ENCODE data around the gene RAB3IP.

Gene RAB3IP

DNA sequence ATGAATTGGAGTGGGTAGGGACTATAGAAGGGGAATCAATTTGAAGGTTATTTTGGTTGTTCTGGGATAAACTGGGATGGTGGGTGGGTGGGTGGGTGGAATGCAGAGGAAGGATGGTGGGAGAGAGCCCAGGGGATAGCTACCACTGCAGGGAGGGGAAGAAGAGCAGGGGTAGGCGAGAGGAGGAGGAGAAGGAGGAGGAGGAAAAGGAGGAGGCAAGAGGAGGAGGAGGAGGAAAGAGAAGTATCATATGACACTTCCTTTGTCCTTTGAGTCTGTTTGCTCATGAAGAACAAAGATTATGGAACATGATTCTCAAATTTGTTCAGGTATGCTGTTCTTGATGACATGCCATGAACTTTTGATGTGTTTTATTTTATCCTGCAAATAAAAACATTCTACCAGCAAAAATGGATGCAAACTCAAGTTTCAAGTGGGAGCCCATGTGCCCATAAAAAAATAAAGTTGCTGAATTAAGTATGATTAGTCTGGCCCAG lies 35.5 kb upstream of the RAB3IP start:
- no peaks in the 10 kb centered on the region for H3K9me2 ChIP-seq (replicated peaks; ENCODE audit: low read depth, low read length)
- H3F3A ChIP-seq (ENCODE audit: low read depth), result no peaks in the 10 kb centered on the region
- TF ChIP-seq, protein P1, sequence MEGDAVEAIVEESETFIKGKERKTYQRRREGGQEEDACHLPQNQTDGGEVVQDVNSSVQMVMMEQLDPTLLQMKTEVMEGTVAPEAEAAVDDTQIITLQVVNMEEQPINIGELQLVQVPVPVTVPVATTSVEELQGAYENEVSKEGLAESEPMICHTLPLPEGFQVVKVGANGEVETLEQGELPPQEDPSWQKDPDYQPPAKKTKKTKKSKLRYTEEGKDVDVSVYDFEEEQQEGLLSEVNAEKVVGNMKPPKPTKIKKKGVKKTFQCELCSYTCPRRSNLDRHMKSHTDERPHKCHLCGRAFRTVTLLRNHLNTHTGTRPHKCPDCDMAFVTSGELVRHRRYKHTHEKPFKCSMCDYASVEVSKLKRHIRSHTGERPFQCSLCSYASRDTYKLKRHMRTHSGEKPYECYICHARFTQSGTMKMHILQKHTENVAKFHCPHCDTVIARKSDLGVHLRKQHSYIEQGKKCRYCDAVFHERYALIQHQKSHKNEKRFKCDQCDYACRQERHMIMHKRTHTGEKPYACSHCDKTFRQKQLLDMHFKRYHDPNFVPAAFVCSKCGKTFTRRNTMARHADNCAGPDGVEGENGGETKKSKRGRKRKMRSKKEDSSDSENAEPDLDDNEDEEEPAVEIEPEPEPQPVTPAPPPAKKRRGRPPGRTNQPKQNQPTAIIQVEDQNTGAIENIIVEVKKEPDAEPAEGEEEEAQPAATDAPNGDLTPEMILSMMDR (conservative IDR thresholded peaks at IDR 0.05; ENCODE audit: low read length), result no peak
- no peak for TF ChIP-seq EZH2phosphoT487 (IDR thresholded peaks at IDR 0.05; ENCODE audit: borderline replicate concordance)
- H3K4me1 ChIP-seq (ENCODE audit: insufficient read depth, low read length, poor library complexity, severe bottlenecking), result no peaks in the 10 kb centered on the region
- H4K20me1 ChIP-seq (ENCODE audit: insufficient read depth, low read length, poor library complexity, severe bottlenecking), result no peaks in the 10 kb centered on the region
- H3K36me3 ChIP-seq (ENCODE audit: insufficient read depth, low read length), result no peaks in the 10 kb centered on the region
- no peak overlapping the region for H3K9ac ChIP-seq (ENCODE audit: low read depth, low read length, poor library complexity, severe bottlenecking)
- H3K79me2 ChIP-seq (ENCODE audit: insufficient read depth, low read length), result no peaks in the 10 kb centered on the region
- no peak overlapping the region for H3K4me3 ChIP-seq (ENCODE audit: low read length, poor library complexity, severe bottlenecking)
- H3K27me3 ChIP-seq (ENCODE audit: insufficient read depth, low read length, poor library complexity, severe bottlenecking), result no peaks in the 10 kb centered on the region
- no peak overlapping the region for H3K4me2 ChIP-seq (ENCODE audit: low read depth, low read length, poor library complexity, severe bottlenecking)
- no peaks in the 10 kb centered on the region for H3K9me3 ChIP-seq (ENCODE audit: insufficient read depth, low read depth, low read length)
- H2AFZ ChIP-seq (ENCODE audit: low read length), result peak overlapping the region; percentile 87

DNA sequence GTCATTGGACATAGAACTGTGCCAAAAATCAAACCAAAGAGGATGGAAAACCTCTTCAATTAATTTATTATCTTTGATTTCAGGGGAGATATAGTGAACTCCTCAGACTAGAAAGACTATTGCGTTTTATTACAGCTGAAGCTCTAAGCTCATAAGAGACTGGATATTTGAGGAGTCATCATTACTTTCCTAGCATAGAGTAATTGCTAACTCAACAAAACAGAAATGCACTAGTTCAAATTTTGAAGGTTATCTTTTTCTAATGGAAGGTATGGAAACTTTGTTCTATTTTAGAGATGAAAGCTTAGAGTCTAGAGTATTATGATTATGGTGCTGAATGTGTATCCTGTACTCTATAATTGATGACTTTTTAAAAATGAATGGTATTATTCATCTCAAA lies 34.3 kb upstream of the RAB3IP start:
- Histone ChIP-seq H3K9me3 (ENCODE audit: insufficient read depth, low read depth, low read length) (no peaks in the 10 kb centered on the region), H3K9me2 (replicated peaks; ENCODE audit: low read depth, low read length) (no peaks in the 10 kb centered on the region), H3K4me3 (ENCODE audit: low read length, poor library complexity, severe bottlenecking) (no peak overlapping the region), H3K36me3 (ENCODE audit: insufficient read depth, low read length) (no peaks in the 10 kb centered on the region), H4K20me1 (ENCODE audit: insufficient read depth, low read length, poor library complexity, severe bottlenecking) (no peaks in the 10 kb centered on the region), H3F3A (ENCODE audit: low read depth) (no peaks in the 10 kb centered on the region), H3K27me3 (ENCODE audit: insufficient read depth, low read length, poor library complexity, severe bottlenecking) (no peaks in the 10 kb centered on the region), H2AFZ (ENCODE audit: low read length) (no peak overlapping the region), H3K4me1 (ENCODE audit: insufficient read depth, low read length, poor library complexity, severe bottlenecking) (no peaks in the 10 kb centered on the region), H3K4me2 (ENCODE audit: low read depth, low read length, poor library complexity, severe bottlenecking) (no peak overlapping the region), H3K79me2 (ENCODE audit: insufficient read depth, low read length) (no peaks in the 10 kb centered on the region), H3K9ac (ENCODE audit: low read depth, low read length, poor library complexity, severe bottlenecking) (no peak overlapping the region)
- no peak for TF ChIP-seq EZH2phosphoT487 (IDR thresholded peaks at IDR 0.05; ENCODE audit: borderline replicate concordance)
- TF ChIP-seq, protein P1 (conservative IDR thresholded peaks at IDR 0.05; ENCODE audit: low read length), result no peak

DNA sequence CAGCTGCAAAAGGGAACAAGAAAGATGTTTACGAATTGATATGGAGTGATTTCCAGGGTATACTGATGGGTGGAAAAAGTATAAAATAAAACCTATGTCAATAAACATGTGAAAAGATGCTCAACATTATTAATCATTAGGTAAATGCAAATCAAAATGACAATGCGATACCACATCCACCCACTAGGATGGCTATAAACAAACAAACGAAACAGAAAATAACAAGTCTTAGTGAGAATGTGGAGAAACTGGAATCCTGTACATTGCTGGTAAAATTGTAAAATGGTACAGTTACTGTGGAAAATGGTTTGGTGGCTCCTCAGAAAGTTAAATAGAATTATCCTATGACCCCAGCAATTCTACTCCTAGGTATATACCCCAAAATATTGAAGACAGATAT lies 30.0 kb upstream of the RAB3IP start:
- Histone ChIP-seq H3K4me3 (ENCODE audit: low read length, poor library complexity, severe bottlenecking) (no peak overlapping the region), H3K36me3 (ENCODE audit: insufficient read depth, low read length) (no peaks in the 10 kb centered on the region), H3K27me3 (ENCODE audit: insufficient read depth, low read length, poor library complexity, severe bottlenecking) (no peaks in the 10 kb centered on the region), H3F3A (ENCODE audit: low read depth) (no peaks in the 10 kb centered on the region), H3K9me3 (ENCODE audit: insufficient read depth, low read depth, low read length) (no peaks in the 10 kb centered on the region), H3K4me2 (ENCODE audit: low read depth, low read length, poor library complexity, severe bottlenecking) (no peak overlapping the region), H3K9me2 (replicated peaks; ENCODE audit: low read depth, low read length) (no peaks in the 10 kb centered on the region), H3K9ac (ENCODE audit: low read depth, low read length, poor library complexity, severe bottlenecking) (no peak overlapping the region), H2AFZ (ENCODE audit: low read length) (no peak overlapping the region), H4K20me1 (ENCODE audit: insufficient read depth, low read length, poor library complexity, severe bottlenecking) (no peaks in the 10 kb centered on the region), H3K79me2 (ENCODE audit: insufficient read depth, low read length) (no peaks in the 10 kb centered on the region), H3K4me1 (ENCODE audit: insufficient read depth, low read length, poor library complexity, severe bottlenecking) (no peaks in the 10 kb centered on the region)
- TF ChIP-seq, protein P1 (conservative IDR thresholded peaks at IDR 0.05; ENCODE audit: low read length), result peak; percentile 27
- TF ChIP-seq EZH2phosphoT487 (IDR thresholded peaks at IDR 0.05; ENCODE audit: borderline replicate concordance), result no peak
